Activated naive CD8-positive, alpha-beta T cell treated with anti-CD3 and anti-CD28 coated beads for 36 hours (primary cell): ENCODE measurements around the gene ZDHHC7. TPM values are rescaled to one million over a fixed set of nuclear protein-coding genes. Genes with fewer than 3 reads are reported as not detected.
A peak's percentile ranks its signal among the peaks of the same experiment; 100 is the strongest.
"Not testable (repeated sequence)": the region's sequence is repeated elsewhere in the genome, so short reads cannot be mapped to it uniquely, and the experiment has no call there.

Experiments
- DNase-seq: peaks from one replicate; pipeline ENCODE4 v3.0.0; 2021
- H3K27ac Mint-ChIP-seq: one replicate; pipeline ENCODE4 v1.8.0; 2022; ENCODE audit warnings: mild to moderate bottlenecking, moderate library complexity, mixed read lengths
- H3K27me3 Mint-ChIP-seq: one replicate; pipeline ENCODE4 v1.8.0; 2022; ENCODE audit warnings: mild to moderate bottlenecking, mixed read lengths
- H3K36me3 Mint-ChIP-seq: one replicate; pipeline ENCODE4 v1.8.0; 2021; ENCODE audit warnings: mild to moderate bottlenecking, mixed read lengths
- H3K4me1 Mint-ChIP-seq: one replicate; pipeline ENCODE4 v1.8.0; 2021; ENCODE audit warnings: mixed read lengths
- H3K4me3 Mint-ChIP-seq: one replicate; pipeline ENCODE4 v1.8.0; 2022; ENCODE audit warnings: mild to moderate bottlenecking, moderate library complexity, mixed read lengths
- H3K9me3 Mint-ChIP-seq: one replicate; pipeline ENCODE4 v1.8.0; 2022; ENCODE audit warnings: mixed read lengths
- total RNA-seq, 2 experiments: library from RNA; stranded (reverse); gene quantifications; one replicate each; pipeline ENCODE4 v1.2.3, GENCODE V29; 2021

Gene ZDHHC7
- total RNA-seq, 2 experiments from 2014 or later, result 27.4 to 30.0 TPM

- Mint-ChIP-seq H3K9me3 (no peaks in the 10 kb centered on the region), H3K36me3 (no peaks in the 10 kb centered on the region), H3K27me3 (no peaks in the 10 kb centered on the region), H3K4me1 (peaks cover 29% of the 10 kb centered on the region), H3K4me3 (no peak overlapping the region), H3K27ac (no peak overlapping the region)
- no peak for DNase-seq
Measured at GRCh38 chr16:85033171-85033570, 21.8 kb upstream of the ZDHHC7 start.

- H3K36me3 Mint-ChIP-seq, H3K27me3 Mint-ChIP-seq, H3K4me3 Mint-ChIP-seq, H3K9me3 Mint-ChIP-seq, DNase-seq, H3K27ac Mint-ChIP-seq: not testable (repeated sequence)
- peaks cover 30% of the 10 kb centered on the region for H3K4me1 Mint-ChIP-seq
Measured at GRCh38 chr16:85032187-85032586, 20.9 kb upstream of the ZDHHC7 start.

- Mint-ChIP-seq H3K27ac (no peak overlapping the region), H3K4me1 (peaks cover 29% of the 10 kb centered on the region), H3K36me3 (no peaks in the 10 kb centered on the region)
Measured at GRCh38 chr16:85031451-85031850, 20.1 kb upstream of the ZDHHC7 start.

DNA sequence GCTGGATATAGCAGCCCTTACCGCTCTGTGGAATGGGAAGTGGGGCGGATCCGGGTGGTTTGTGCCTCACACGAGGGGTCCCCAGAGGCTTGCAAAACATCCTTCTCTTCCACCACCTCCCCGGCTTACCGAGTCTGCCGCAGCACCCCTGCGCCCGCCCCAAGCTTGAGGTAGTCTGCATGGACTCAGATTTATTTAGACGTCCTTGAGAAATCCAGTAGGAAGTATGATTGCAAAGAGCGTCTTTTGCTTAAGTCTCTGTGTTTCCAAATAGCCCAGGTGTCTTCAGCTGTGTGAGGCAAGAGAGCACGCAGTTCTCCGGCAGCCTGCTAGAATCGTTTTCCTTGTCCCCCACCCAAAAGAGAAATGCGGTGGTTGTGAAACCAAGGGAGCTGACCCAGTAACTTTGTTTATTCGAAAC lies 18.7 kb upstream of the ZDHHC7 start:
- H3K4me3 Mint-ChIP-seq, result no peak overlapping the region
- H3K27me3 Mint-ChIP-seq, result no peaks in the 10 kb centered on the region
- H3K36me3 Mint-ChIP-seq, result no peaks in the 10 kb centered on the region
- peak overlapping the region; percentile 11 for H3K27ac Mint-ChIP-seq
- H3K9me3 Mint-ChIP-seq, result no peaks in the 10 kb centered on the region
- DNase-seq, result no peak
- H3K4me1 Mint-ChIP-seq, result peaks cover 34% of the 10 kb centered on the region

More at GRCh38 chr16:85031451-85031850, 20.1 kb upstream of the ZDHHC7 start:
- Mint-ChIP-seq H3K4me3 (no peak overlapping the region), H3K27me3 (no peaks in the 10 kb centered on the region), H3K9me3 (no peaks in the 10 kb centered on the region)
- DNase-seq, result no peak

GRCh38 chr16:85029408-85029784 lies 18.1 kb upstream of the ZDHHC7 start:
- Mint-ChIP-seq H3K4me3 (peak overlapping the region; percentile 84), H3K4me1 (peaks cover 34% of the 10 kb centered on the region), H3K27me3 (no peaks in the 10 kb centered on the region), H3K36me3 (no peaks in the 10 kb centered on the region), H3K9me3 (no peaks in the 10 kb centered on the region), H3K27ac (peak overlapping the region; percentile 92)
- DNase-seq, result peak; percentile 58

DNA sequence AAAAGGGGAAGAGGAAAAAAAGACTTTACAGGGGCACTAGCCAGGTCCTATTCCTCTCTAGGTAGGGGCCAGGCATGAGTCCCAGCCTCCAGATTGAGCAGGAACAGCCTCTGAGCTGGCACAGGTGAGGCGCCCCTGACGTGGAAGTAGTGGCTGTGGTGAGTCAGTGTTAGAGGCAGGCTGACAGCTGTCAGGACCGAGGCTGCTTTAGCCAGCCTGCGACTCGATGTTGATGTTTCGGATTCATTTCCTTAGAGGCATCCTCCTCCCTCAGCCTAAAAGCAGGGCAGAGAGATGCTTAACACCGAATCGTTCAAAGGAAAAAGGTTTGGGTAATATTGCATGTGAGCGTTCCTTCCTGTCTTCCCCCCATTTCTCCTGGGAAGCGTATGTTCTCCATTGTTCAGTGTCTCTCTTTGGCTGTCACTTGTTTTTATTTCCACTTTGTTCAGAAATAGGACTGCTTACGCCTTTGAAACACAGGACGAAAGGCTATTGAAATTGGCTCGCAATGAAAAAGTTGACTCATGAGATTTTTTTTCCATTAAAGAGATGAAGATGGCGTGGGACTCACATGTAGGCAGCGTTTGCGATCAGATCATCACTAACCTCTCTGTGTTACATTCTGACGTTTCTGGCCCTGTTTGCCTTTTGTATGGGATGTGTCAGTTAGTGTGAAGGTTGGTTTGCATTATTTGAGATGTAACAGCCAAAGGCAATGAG lies 17.5 kb upstream of the ZDHHC7 start:
- Mint-ChIP-seq H3K4me1 (peaks cover 34% of the 10 kb centered on the region), H3K27me3 (no peaks in the 10 kb centered on the region), H3K27ac (peak overlapping the region; percentile 92), H3K4me3 (peak overlapping the region; percentile 84), H3K9me3 (no peaks in the 10 kb centered on the region), H3K36me3 (no peaks in the 10 kb centered on the region)
- DNase-seq, result peak; percentile 79

GRCh38 chr16:85027958-85028684 lies 16.8 kb upstream of the ZDHHC7 start:
- Mint-ChIP-seq H3K9me3 (no peaks in the 10 kb centered on the region), H3K27ac (peak overlapping the region; percentile 92), H3K4me3 (peak overlapping the region; percentile 84), H3K4me1 (peaks cover 34% of the 10 kb centered on the region), H3K36me3 (no peaks in the 10 kb centered on the region), H3K27me3 (no peaks in the 10 kb centered on the region)
- peak; percentile 10 for DNase-seq

- H3K27me3 Mint-ChIP-seq, result no peaks in the 10 kb centered on the region
- H3K27ac Mint-ChIP-seq, result peak within 1 kb of the TSS; percentile 92
- peaks cover 34% of the 10 kb centered on the region for H3K4me1 Mint-ChIP-seq
- no peaks in the 10 kb centered on the region for H3K36me3 Mint-ChIP-seq
- H3K9me3 Mint-ChIP-seq, result no peaks in the 10 kb centered on the region
- H3K4me3 Mint-ChIP-seq, result peak within 1 kb of the TSS; percentile 87
- DNase-seq, result peak; percentile 99
Measured at GRCh38 chr16:85027349-85027957, 16.1 kb upstream of the ZDHHC7 start, which contains the start of gene KIAA0513. Gene KIAA0513, plus strand, starts transcription at chr16:85027795. Its CDS starts 39,277 bp downstream, at chr16:85067072.

- H3K36me3 Mint-ChIP-seq, result no peaks in the 10 kb centered on the region
- no peak overlapping the region for H3K27ac Mint-ChIP-seq
- peaks cover 34% of the 10 kb centered on the region for H3K4me1 Mint-ChIP-seq
- no peak for DNase-seq
- H3K4me3 Mint-ChIP-seq, result peak overlapping the region; percentile 87
- H3K9me3 Mint-ChIP-seq, result no peaks in the 10 kb centered on the region
- H3K27me3 Mint-ChIP-seq, result no peaks in the 10 kb centered on the region
Measured at GRCh38 chr16:85026703-85027102, 15.4 kb upstream of the ZDHHC7 start.

- DNase-seq, result no peak
- Mint-ChIP-seq H3K27me3 (no peaks in the 10 kb centered on the region), H3K27ac (no peak overlapping the region), H3K4me1 (peaks cover 34% of the 10 kb centered on the region), H3K4me3 (no peak overlapping the region), H3K9me3 (no peaks in the 10 kb centered on the region), H3K36me3 (no peaks in the 10 kb centered on the region)
Measured at GRCh38 chr16:85025781-85026653, 14.7 kb upstream of the ZDHHC7 start.

- Mint-ChIP-seq H3K36me3 (no peaks in the 10 kb centered on the region), H3K27me3 (peaks cover 1% of the 10 kb centered on the region), H3K9me3 (no peaks in the 10 kb centered on the region), H3K4me1 (peaks cover 17% of the 10 kb centered on the region), H3K27ac (no peak overlapping the region), H3K4me3 (no peak overlapping the region)
- DNase-seq, result no peak
Measured at GRCh38 chr16:85019659-85020245, 8.4 kb upstream of the ZDHHC7 start.

DNA sequence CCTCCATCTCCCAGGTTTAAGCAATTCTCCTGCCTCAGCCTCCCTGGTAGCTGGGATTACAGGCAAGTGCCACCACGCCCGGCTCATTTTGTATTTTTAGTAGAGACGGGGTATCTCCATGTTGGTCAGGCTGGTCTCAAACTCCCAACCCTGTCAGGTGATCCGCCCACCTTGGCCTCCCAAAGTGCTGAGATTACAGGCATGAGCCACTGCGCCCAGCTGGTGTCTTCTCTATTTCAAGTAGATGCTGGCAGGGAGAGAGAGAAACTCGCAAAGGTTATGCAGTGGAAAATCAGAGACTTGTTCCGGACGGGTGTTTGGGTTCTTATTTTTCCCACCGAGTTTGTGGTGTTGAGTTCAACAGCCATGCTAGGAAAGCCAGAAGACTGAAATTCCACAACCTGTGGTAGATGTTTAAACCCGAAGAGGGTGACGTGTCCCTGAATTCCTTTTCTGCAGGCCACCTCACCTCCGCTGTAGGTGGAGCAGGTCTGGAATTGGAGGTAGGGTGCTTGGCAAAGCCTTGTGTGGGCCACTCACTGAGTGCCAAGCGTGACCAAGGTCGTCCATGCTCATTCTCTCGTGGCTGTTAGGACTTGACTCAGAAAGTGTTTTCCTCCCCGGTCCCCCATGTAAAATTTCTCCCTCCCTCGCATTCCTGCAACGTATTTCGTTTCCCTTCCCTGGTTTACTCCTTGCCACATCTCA lies 7.3 kb upstream of the ZDHHC7 start:
- Mint-ChIP-seq H3K4me1 (peaks cover 17% of the 10 kb centered on the region), H3K9me3 (no peaks in the 10 kb centered on the region), H3K27ac (no peak overlapping the region), H3K4me3 (no peak overlapping the region), H3K27me3 (peaks cover 3% of the 10 kb centered on the region), H3K36me3 (no peaks in the 10 kb centered on the region)
- DNase-seq, result no peak

DNA sequence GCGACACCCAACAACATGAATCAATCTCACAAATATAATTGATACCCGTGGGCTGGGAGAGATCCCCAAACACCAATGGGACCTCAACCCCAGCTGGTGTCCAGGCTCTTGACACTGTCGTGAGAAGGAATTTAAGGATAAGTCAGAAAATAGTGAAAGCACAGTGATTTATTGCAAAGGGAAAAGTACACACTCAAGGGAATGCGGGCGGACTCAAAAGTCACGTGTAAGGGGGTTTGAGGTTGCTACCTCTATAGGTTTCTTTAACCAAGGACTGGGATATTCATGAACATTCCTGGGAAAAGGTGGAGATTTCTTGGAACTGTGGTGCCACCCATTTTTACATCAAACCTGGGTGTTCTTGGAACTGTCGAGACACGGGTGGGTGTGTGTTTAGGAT lies 6.3 kb upstream of the ZDHHC7 start:
- no peak overlapping the region for H3K27ac Mint-ChIP-seq

DNA sequence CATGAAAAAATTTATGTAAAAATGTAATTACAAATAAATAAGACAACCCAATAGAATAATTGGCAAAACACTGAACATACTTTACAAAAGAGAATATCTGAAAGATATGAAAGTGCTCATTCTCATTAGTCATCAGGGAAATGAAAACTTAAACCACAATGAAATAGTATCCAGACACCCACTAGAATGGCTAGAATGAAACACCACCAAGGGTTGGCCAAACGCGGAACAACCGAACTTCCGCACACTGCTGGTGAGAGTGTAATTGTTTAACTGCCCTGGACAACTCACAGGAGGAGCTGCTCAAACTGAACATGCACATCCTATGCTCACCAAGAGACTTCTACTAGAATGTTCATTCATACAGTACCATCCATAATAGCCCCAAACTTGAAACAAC lies 5.8 kb upstream of the ZDHHC7 start:
- peaks cover 3% of the 10 kb centered on the region for H3K27me3 Mint-ChIP-seq
- H3K9me3 Mint-ChIP-seq, result no peaks in the 10 kb centered on the region
- peaks cover 17% of the 10 kb centered on the region for H3K4me1 Mint-ChIP-seq
- peak; percentile 36 for DNase-seq
- H3K27ac Mint-ChIP-seq, result no peak overlapping the region
- no peaks in the 10 kb centered on the region for H3K36me3 Mint-ChIP-seq
- no peak overlapping the region for H3K4me3 Mint-ChIP-seq

More for the DNA sequence above, 6.3 kb upstream of the ZDHHC7 start:
- Mint-ChIP-seq H3K9me3 (no peaks in the 10 kb centered on the region), H3K4me1 (peaks cover 17% of the 10 kb centered on the region), H3K4me3 (no peak overlapping the region), H3K36me3 (no peaks in the 10 kb centered on the region), H3K27me3 (peaks cover 3% of the 10 kb centered on the region)
- DNase-seq, result no peak
